ENCODE results near the gene XPO6. TPM values are rescaled to one million over a fixed set of nuclear protein-coding genes. Genes with fewer than 3 reads are reported as not detected.
"Not testable (repeated sequence)": the region's sequence is repeated elsewhere in the genome, so short reads cannot be mapped to it uniquely, and the experiment has no call there.

Gene XPO6
- total RNA-seq, 3 donors from 2014 or later (not counting 1 experiment from before 2014, with no cell fraction given), result 233 to 321 (median 240) TPM

- no peaks in the 10 kb centered on the region for H3K36me3 Mint-ChIP-seq
- WGBS (ENCODE audit: insufficient coverage), result 90% methylated on average over 6 of the region's 6 CpGs
- no peak overlapping the region for H3K4me3 Mint-ChIP-seq
- H3K27me3 Mint-ChIP-seq (ENCODE audit: low read depth in 2 of 2), result peaks cover 0 to 2% of the 10 kb centered on the region in 2 donors
- DNase-seq (no peak), ATAC-seq (no peak)
- no peak for TF ChIP-seq CTCF (IDR thresholded peaks at IDR 0.05)
- Histone ChIP-seq H3K27ac (ENCODE audit: low read length) (no peak overlapping the region), H3K4me3 (ENCODE audit: low read length) (no peak overlapping the region), H3K36me3 (ENCODE audit: control insufficient read depth, insufficient read depth, low read length) (no peaks in the 10 kb centered on the region), H3K27me3 (ENCODE audit: control insufficient read depth, insufficient read depth, low read length) (no peaks in the 10 kb centered on the region), H3K9me3 (ENCODE audit: control insufficient read depth, insufficient read depth, low read length) (peaks cover 6% of the 10 kb centered on the region), H3K4me1 (ENCODE audit: control insufficient read depth, insufficient read depth, low read length) (no peaks in the 10 kb centered on the region)
- H3K27ac Mint-ChIP-seq, result no peak overlapping the region
- H3K4me1 Mint-ChIP-seq, result no peaks in the 10 kb centered on the region
- H3K9me3 Mint-ChIP-seq, result no peaks in the 10 kb centered on the region
- intact Hi-C loops (cut with micrococcal nuclease), result no loop called here
Measured at GRCh38 chr16:28241924-28242323, 30.2 kb upstream of the XPO6 start.

- DNase-seq, result no peak
- peaks cover 3 to 8% of the 10 kb centered on the region in 2 donors for H3K27me3 Mint-ChIP-seq (ENCODE audit: low read depth in 2 of 2)
- no peak overlapping the region for H3K27ac Mint-ChIP-seq
- no peak overlapping the region for H3K4me3 Mint-ChIP-seq
- WGBS (ENCODE audit: insufficient coverage), result 100% methylated on average over 3 of the region's 3 CpGs
- TF ChIP-seq CTCF (IDR thresholded peaks at IDR 0.05), result no peak
- intact Hi-C loops (cut with micrococcal nuclease), result no loop called here
- no peaks in the 10 kb centered on the region for H3K9me3 Mint-ChIP-seq
- H3K9me3 ChIP-seq (ENCODE audit: control insufficient read depth, insufficient read depth, low read length), result peaks cover 6% of the 10 kb centered on the region
- H3K4me3 ChIP-seq (ENCODE audit: low read length), result no peak overlapping the region
- ATAC-seq, result no peak
- no peaks in the 10 kb centered on the region for H3K36me3 ChIP-seq (ENCODE audit: control insufficient read depth, insufficient read depth, low read length)
- H3K27ac ChIP-seq (ENCODE audit: low read length), result no peak overlapping the region
- H3K4me1 ChIP-seq (ENCODE audit: control insufficient read depth, insufficient read depth, low read length), result no peaks in the 10 kb centered on the region
- no peaks in the 10 kb centered on the region for H3K27me3 ChIP-seq (ENCODE audit: control insufficient read depth, insufficient read depth, low read length)
- H3K4me1 Mint-ChIP-seq, result no peaks in the 10 kb centered on the region
- H3K36me3 Mint-ChIP-seq, result no peaks in the 10 kb centered on the region
Measured at GRCh38 chr16:28237754-28238357, 26.1 kb upstream of the XPO6 start.

GRCh38 chr16:28231763-28232162, 20.0 kb upstream of the XPO6 start:
- Histone ChIP-seq H3K27me3 (ENCODE audit: control insufficient read depth, insufficient read depth, low read length) (no peaks in the 10 kb centered on the region), H3K4me3 (ENCODE audit: low read length) (no peak overlapping the region), H3K4me1 (ENCODE audit: control insufficient read depth, insufficient read depth, low read length) (no peaks in the 10 kb centered on the region), H3K9me3 (ENCODE audit: control insufficient read depth, insufficient read depth, low read length) (no peaks in the 10 kb centered on the region), H3K27ac (ENCODE audit: low read length) (no peak overlapping the region), H3K36me3 (ENCODE audit: control insufficient read depth, insufficient read depth, low read length) (no peaks in the 10 kb centered on the region)
- no peak overlapping the region for H3K27ac Mint-ChIP-seq
- ATAC-seq, result no peak
- H3K4me1 Mint-ChIP-seq, result no peaks in the 10 kb centered on the region
- no peaks in the 10 kb centered on the region for H3K9me3 Mint-ChIP-seq
- peaks cover 3 to 5% of the 10 kb centered on the region in 2 donors for H3K27me3 Mint-ChIP-seq (ENCODE audit: low read depth in 2 of 2)
- no peaks in the 10 kb centered on the region for H3K36me3 Mint-ChIP-seq
- intact Hi-C loops (cut with micrococcal nuclease), result no loop called here
- no peak for TF ChIP-seq CTCF (IDR thresholded peaks at IDR 0.05)
- DNase-seq, result no peak
- WGBS (ENCODE audit: insufficient coverage), result 86% methylated on average over 1 of the region's 2 CpGs
- H3K4me3 Mint-ChIP-seq, result no peak overlapping the region

GRCh38 chr16:28223909-28224308, 12.1 kb upstream of the XPO6 start:
- H3K4me3 ChIP-seq (ENCODE audit: low read length); H3K4me3 Mint-ChIP-seq; H3K9me3 ChIP-seq (ENCODE audit: control insufficient read depth, insufficient read depth, low read length); H3K27me3 ChIP-seq (ENCODE audit: control insufficient read depth, insufficient read depth, low read length); ATAC-seq; H3K27ac Mint-ChIP-seq; H3K27ac ChIP-seq (ENCODE audit: low read length); H3K36me3 ChIP-seq (ENCODE audit: control insufficient read depth, insufficient read depth, low read length); H3K4me1 ChIP-seq (ENCODE audit: control insufficient read depth, insufficient read depth, low read length); H3K27me3 Mint-ChIP-seq (ENCODE audit: low read depth in 2 of 2); H3K9me3 Mint-ChIP-seq; DNase-seq; intact Hi-C loops (cut with micrococcal nuclease); H3K4me1 Mint-ChIP-seq; H3K36me3 Mint-ChIP-seq: not testable (repeated sequence)
- 93% methylated on average over 3 of the region's 3 CpGs for WGBS (ENCODE audit: insufficient coverage)

GRCh38 chr16:28219777-28220176, 8.0 kb upstream of the XPO6 start:
- H3K27ac Mint-ChIP-seq; H3K27ac ChIP-seq (ENCODE audit: low read length); H3K36me3 Mint-ChIP-seq; ATAC-seq; H3K4me3 Mint-ChIP-seq; intact Hi-C loops (cut with micrococcal nuclease); H3K4me1 ChIP-seq (ENCODE audit: control insufficient read depth, insufficient read depth, low read length); H3K27me3 Mint-ChIP-seq (ENCODE audit: low read depth in 2 of 2); H3K27me3 ChIP-seq (ENCODE audit: control insufficient read depth, insufficient read depth, low read length); H3K4me3 ChIP-seq (ENCODE audit: low read length); DNase-seq; H3K9me3 Mint-ChIP-seq; H3K4me1 Mint-ChIP-seq; H3K36me3 ChIP-seq (ENCODE audit: control insufficient read depth, insufficient read depth, low read length); H3K9me3 ChIP-seq (ENCODE audit: control insufficient read depth, insufficient read depth, low read length): not testable (repeated sequence)
- WGBS (ENCODE audit: insufficient coverage), result 88% methylated on average over 6 of the region's 6 CpGs
